DND-41 (cell line): ENCODE results near the gene LSMEM2.

Experiments
- ATAC-seq: fragments of 200-7000 bp; cut with Tn5 transposase; 3 replicates; pipeline ENCODE4 v1.9.1; 2021; ENCODE audit warnings: low read depth; ENCODE audit not compliant: insufficient read depth
- DNase-seq: peaks from one replicate; pipeline ENCODE4 v3.0.0-alpha.2; 2020
- H2AFZ ChIP-seq: 2 replicates; pipeline ENCODE4 v1.6.0; 2012; ENCODE audit warnings: low read depth, low read length
- H3K27ac ChIP-seq: 2 replicates; pipeline ENCODE4 v1.5.1; 2012; ENCODE audit warnings: low read length, inconsistent platforms
- H3K27me3 ChIP-seq: fragments of 200-600 bp; sonication (generic); 2 replicates; pipeline ENCODE4 v1.6.0; 2012; ENCODE audit warnings: low read length, mild to moderate bottlenecking, inconsistent platforms; ENCODE audit not compliant: insufficient read depth, poor library complexity
- H3K36me3 ChIP-seq: 2 replicates; pipeline ENCODE4 v1.5.1; 2012; ENCODE audit warnings: low read length, inconsistent platforms; ENCODE audit not compliant: insufficient read depth
- H3K4me1 ChIP-seq: 2 replicates; pipeline ENCODE4 v1.5.1; 2012; ENCODE audit warnings: mild to moderate bottlenecking, low read length; ENCODE audit not compliant: insufficient read depth
- H3K4me2 ChIP-seq: 2 replicates; pipeline ENCODE4 v1.6.0; 2012; ENCODE audit warnings: mild to moderate bottlenecking, moderate library complexity, low read length, inconsistent platforms; ENCODE audit not compliant: insufficient read depth
- H3K4me3 ChIP-seq, 2 experiments: fragments of 200-600 bp in 1 of 2; shearing (Covaris generic) in 1 of 2; 2 replicates each; pipeline ENCODE4 v1.5.1; 2012 to 2016; ENCODE audit warnings: inconsistent platforms in 2 of 2, low read length in 2 of 2, mild to moderate bottlenecking in 2 of 2, low read depth in 1 of 2, moderate library complexity in 1 of 2
- H3K79me2 ChIP-seq: 2 replicates; pipeline ENCODE4 v1.6.0; 2012; ENCODE audit warnings: low read length, inconsistent platforms; ENCODE audit not compliant: insufficient read depth
- H3K9ac ChIP-seq: 2 replicates; pipeline ENCODE4 v1.6.0; 2012; ENCODE audit warnings: low read depth, mild to moderate bottlenecking, inconsistent platforms, low read length, moderate library complexity
- H3K9me3 ChIP-seq: 2 replicates; pipeline ENCODE4 v1.5.1; 2012; ENCODE audit warnings: low read length, moderate library complexity, mild to moderate bottlenecking, inconsistent platforms; ENCODE audit not compliant: insufficient read depth, severe bottlenecking
- H4K20me1 ChIP-seq: 2 replicates; pipeline ENCODE4 v1.6.0; 2012; ENCODE audit warnings: low read length; ENCODE audit not compliant: insufficient read depth
- CTCF ChIP-seq: IDR thresholded peaks from 2 replicates; pipeline ENCODE4 v1.5.1; 2012; ENCODE audit warnings: borderline replicate concordance, low read length, moderate library complexity, mild to moderate bottlenecking; ENCODE audit not compliant: poor library complexity, severe bottlenecking; ENCODE audit errors: extremely low read depth
- EZH2 ChIP-seq: IDR thresholded peaks from 3 replicates; pipeline ENCODE4 v1.6.1; 2012; ENCODE audit warnings: borderline replicate concordance, low read depth, mild to moderate bottlenecking, moderate library complexity, low read length, inconsistent platforms; ENCODE audit not compliant: severe bottlenecking

The LSMEM2 gene

GRCh38 chr3:50322386-50323091, 43.7 kb downstream of the LSMEM2 start, which contains the start of gene HYAL2:
Gene HYAL2, minus strand, starts transcription at chr3:50322745. Its CDS starts 2,256 bp downstream, at chr3:50320489.
- peaks cover 61% of the 10 kb centered on the region for H3K4me1 ChIP-seq
- peaks cover 19% of the 10 kb centered on the region; the same call in 1 of the 2 replicates for H4K20me1 ChIP-seq
- DNase-seq: no peak
- no peaks in the 10 kb centered on the region for H3K27me3 ChIP-seq
- H3K4me3 ChIP-seq: peak within 1 kb of the TSS; percentile 44 to 74
- H2AFZ ChIP-seq: peak within 1 kb of the TSS; percentile 100
- TF ChIP-seq CTCF: no peak
- no peak for TF ChIP-seq EZH2
- peak within 1 kb of the TSS; percentile 78 for H3K4me2 ChIP-seq
- H3K79me2 ChIP-seq: peaks cover 42% of the 10 kb centered on the region
- H3K9me3 ChIP-seq: no peaks in the 10 kb centered on the region
- peak within 1 kb of the TSS; percentile 100 for H3K27ac ChIP-seq
- peaks cover 51% of the 10 kb centered on the region for H3K36me3 ChIP-seq
- H3K9ac ChIP-seq: peak within 1 kb of the TSS; percentile 62
- ATAC-seq: no peak

GRCh38 chr3:50323092-50323600, 44.3 kb downstream of the LSMEM2 start:
- no peak for ATAC-seq
- Histone ChIP-seq H3K4me1 (peaks cover 57% of the 10 kb centered on the region), H3K4me3 (no peak overlapping the region), H3K27ac (no peak overlapping the region), H3K36me3 (peaks cover 47% of the 10 kb centered on the region), H3K27me3 (no peaks in the 10 kb centered on the region), H3K9me3 (no peaks in the 10 kb centered on the region), H3K79me2 (peaks cover 47% of the 10 kb centered on the region), H2AFZ (no peak overlapping the region), H3K9ac (no peak overlapping the region), H3K4me2 (no peak overlapping the region), H4K20me1 (peaks cover 19% of the 10 kb centered on the region; the same call in 1 of the 2 replicates)
- TF ChIP-seq CTCF (no peak), EZH2 (no peak)
- no peak for DNase-seq

- DNase-seq: no peak
- H2AFZ ChIP-seq: no peak overlapping the region
- H3K9me3 ChIP-seq: no peaks in the 10 kb centered on the region
- no peaks in the 10 kb centered on the region for H3K27me3 ChIP-seq
- H3K79me2 ChIP-seq: peaks cover 44% of the 10 kb centered on the region
- TF ChIP-seq EZH2 (no peak), CTCF (no peak)
- H4K20me1 ChIP-seq: peaks cover 18% of the 10 kb centered on the region; the same call in 1 of the 2 replicates
- ATAC-seq: no peak
- H3K4me3 ChIP-seq: no peak overlapping the region
- peaks cover 58% of the 10 kb centered on the region for H3K4me1 ChIP-seq
- H3K36me3 ChIP-seq: peaks cover 42% of the 10 kb centered on the region
- peak overlapping the region; percentile 2; the same call in 1 of the 2 replicates for H3K9ac ChIP-seq
- H3K4me2 ChIP-seq: no peak overlapping the region
- H3K27ac ChIP-seq: no peak overlapping the region
Measured at GRCh38 chr3:50323614-50324199, 44.8 kb downstream of the LSMEM2 start.
